ENCODE results near the gene UPP2.

DNA sequence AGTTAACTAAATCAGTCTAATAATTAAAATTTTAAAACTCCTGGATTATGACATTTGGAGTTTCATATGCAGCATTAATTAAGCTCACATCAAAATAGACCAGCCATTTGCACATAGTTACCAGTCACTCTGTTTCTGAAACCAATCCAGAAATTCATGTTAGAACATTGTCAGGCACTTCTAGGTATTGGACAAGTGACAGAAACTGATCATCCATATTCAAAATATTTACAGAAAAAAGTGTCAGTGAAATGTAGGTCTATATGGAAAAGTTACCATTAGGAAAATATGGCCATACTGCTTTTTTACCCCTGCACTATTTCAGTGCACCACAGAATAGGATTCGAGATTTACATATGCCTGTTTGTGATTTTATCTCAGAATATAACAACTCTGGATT, 33.4 kb downstream of the UPP2 start:
- TF ChIP-seq, protein P1, sequence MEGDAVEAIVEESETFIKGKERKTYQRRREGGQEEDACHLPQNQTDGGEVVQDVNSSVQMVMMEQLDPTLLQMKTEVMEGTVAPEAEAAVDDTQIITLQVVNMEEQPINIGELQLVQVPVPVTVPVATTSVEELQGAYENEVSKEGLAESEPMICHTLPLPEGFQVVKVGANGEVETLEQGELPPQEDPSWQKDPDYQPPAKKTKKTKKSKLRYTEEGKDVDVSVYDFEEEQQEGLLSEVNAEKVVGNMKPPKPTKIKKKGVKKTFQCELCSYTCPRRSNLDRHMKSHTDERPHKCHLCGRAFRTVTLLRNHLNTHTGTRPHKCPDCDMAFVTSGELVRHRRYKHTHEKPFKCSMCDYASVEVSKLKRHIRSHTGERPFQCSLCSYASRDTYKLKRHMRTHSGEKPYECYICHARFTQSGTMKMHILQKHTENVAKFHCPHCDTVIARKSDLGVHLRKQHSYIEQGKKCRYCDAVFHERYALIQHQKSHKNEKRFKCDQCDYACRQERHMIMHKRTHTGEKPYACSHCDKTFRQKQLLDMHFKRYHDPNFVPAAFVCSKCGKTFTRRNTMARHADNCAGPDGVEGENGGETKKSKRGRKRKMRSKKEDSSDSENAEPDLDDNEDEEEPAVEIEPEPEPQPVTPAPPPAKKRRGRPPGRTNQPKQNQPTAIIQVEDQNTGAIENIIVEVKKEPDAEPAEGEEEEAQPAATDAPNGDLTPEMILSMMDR (IDR thresholded peaks at IDR 0.05): no peak
- no peak for TF ChIP-seq POLR2A (IDR thresholded peaks at IDR 0.05)
